ENCODE data around the gene SOX13. TPM values are rescaled to one million over a fixed set of nuclear protein-coding genes. Genes with fewer than 3 reads are reported as not detected.

SOX13 gene
- total and polyA plus RNA-seq, 9 of the 15 experiments (the other 6 are each of a cell fraction or from before 2014, with no cell fraction given), result 0.03 to 0.35 (median 0.06) TPM; not detected in 5

- no peak overlapping the region for H3K4me2 ChIP-seq (ENCODE audit: insufficient read depth, low read length)
- CTCF ChIA-PET (ENCODE audit: low intra/inter-chr PET ratio), result no interaction called here
Measured at GRCh38 chr1:204093781-204094180, 20.9 kb downstream of the SOX13 start.

More at GRCh38 chr1:204093781-204094180, 20.9 kb downstream of the SOX13 start:
- Histone ChIP-seq H2AFZ (ENCODE audit: low read depth, low read length) (no peak overlapping the region), H3K79me2 (ENCODE audit: control insufficient read depth, insufficient read depth, low read length) (no peaks in the 10 kb centered on the region), H3K4me1 (replicated peaks in 1 of 2; ENCODE audit: control insufficient read depth in 2 of 2, insufficient read depth in 2 of 2, low read length in 2 of 2) (no peaks in the 10 kb centered on the region), H4K20me1 (replicated peaks; ENCODE audit: control insufficient read depth, insufficient read depth, low read length) (0 out of 2 replicates have a peak, but pooled peaks cover 3% of the 10 kb centered on the region), H3K27me3 (ENCODE audit: control insufficient read depth in 2 of 2, insufficient read depth in 2 of 2, low read length in 2 of 2) (peaks cover 30 to 72% of the 10 kb centered on the region in 2 experiments; a peak in 4 of 5 replicates), H3K4me3 (no peak overlapping the region), H3K27ac (ENCODE audit: extremely low read depth, low read depth, low read length) (no peak overlapping the region), H3K9ac (ENCODE audit: insufficient read depth in 1 of 2, low read depth in 2 of 2, low read length in 2 of 2) (no peak overlapping the region), H3K9me3 (replicated peaks; ENCODE audit: control insufficient read depth, insufficient read depth, low read depth, low read length) (no peaks in the 10 kb centered on the region), H3K36me3 (ENCODE audit: control insufficient read depth, insufficient read depth, low read length) (no peaks in the 10 kb centered on the region), H3K9me1 (ENCODE audit: control insufficient read depth, insufficient read depth, low read length) (no peaks in the 10 kb centered on the region)
- DNase-seq (ENCODE audit: extremely low read depth in 1 of 4, low spot score in 3 of 4) (no peak), FAIRE-seq (no peak), ATAC-seq (no peak)
- 0% methylated on average over 2 of the region's 2 CpGs for WGBS (ENCODE audit: insufficient coverage, low coverage, missing lambda C conversion rate)
- POLR2A ChIA-PET, result no interaction called here
- intact Hi-C loops (cut with micrococcal nuclease), result no loop called here
- no TSS peak for BruUV-seq (replicated peaks)
- in situ Hi-C loops (cut with MboI), result no loop called here
- TF ChIP-seq E2F4 (CRISPR knock-in tag; IDR thresholded peaks at IDR 0.05; ENCODE audit: low read depth) (no peak), CBFA2T2 (conservative IDR thresholded peaks at IDR 0.05) (no peak), MXI1 (IDR thresholded peaks at IDR 0.05; ENCODE audit: low read depth, low read length) (no peak), ZNF507 (tag; conservative IDR thresholded peaks at IDR 0.05) (no peak), FOXM1 (IDR thresholded peaks at IDR 0.05; ENCODE audit: low read depth) (no peak), FOXM1 (CRISPR knock-in tag; IDR thresholded peaks at IDR 0.05; ENCODE audit: low read depth) (no peak), E2F8 (IDR thresholded peaks at IDR 0.05; ENCODE audit: low read depth, partially characterized antibody) (no peak), RBM25 (IDR thresholded peaks at IDR 0.05; ENCODE audit: low read depth, low read length, severe bottlenecking) (no peak), ZNF445 (CRISPR knock-in tag; IDR thresholded peaks at IDR 0.05; ENCODE audit: low read depth) (no peak), TEAD4 (IDR thresholded peaks at IDR 0.05; ENCODE audit: low read length) (no peak), TEAD4 (CRISPR knock-in tag; IDR thresholded peaks at IDR 0.05; ENCODE audit: borderline replicate concordance) (no peak), NFXL1 (CRISPR knock-in tag; IDR thresholded peaks at IDR 0.05) (no peak), ZBTB26 (CRISPR knock-in tag; IDR thresholded peaks at IDR 0.05) (no peak), ATF3 (IDR thresholded peaks at IDR 0.05) (no peak), ATF3 (CRISPR knock-in tag; conservative IDR thresholded peaks at IDR 0.05) (no peak), SLC30A9 (CRISPR knock-in tag; IDR thresholded peaks at IDR 0.05) (no peak), TGIF2 (CRISPR knock-in tag; IDR thresholded peaks at IDR 0.05) (no peak), SRF (CRISPR knock-in tag; IDR thresholded peaks at IDR 0.05) (no peak), ARHGAP35 (IDR thresholded peaks at IDR 0.05; ENCODE audit: partially characterized antibody) (no peak), SMARCA5 (IDR thresholded peaks at IDR 0.05) (no peak)
